H9 (cell line): ENCODE data around the gene S100P. TPM values are rescaled to one million over a fixed set of nuclear protein-coding genes. Genes with fewer than 3 reads are reported as not detected.

ENCODE experiments used
- DNase-seq: peaks from one replicate; pipeline ENCODE4 v3.0.0-alpha.2; 2017
- H2AFZ ChIP-seq: one replicate; pipeline ENCODE4 v1.6.1; 2013; ENCODE audit warnings: mild to moderate bottlenecking, low read length, control low read depth, moderate library complexity
- H2AK5ac ChIP-seq: 2 replicates; pipeline ENCODE4 v1.6.1; 2013; ENCODE audit warnings: low read length, control low read depth, mixed read lengths; ENCODE audit not compliant: insufficient read length
- H2BK120ac ChIP-seq: one replicate; pipeline ENCODE4 v1.6.1; 2013; ENCODE audit warnings: low read depth, mild to moderate bottlenecking, low read length, control low read depth, inconsistent platforms; ENCODE audit not compliant: poor library complexity, severe bottlenecking
- H2BK12ac ChIP-seq: 2 replicates; pipeline ENCODE4 v1.6.1; 2013; ENCODE audit warnings: low read length, control low read depth, mixed read lengths, low read depth; ENCODE audit not compliant: insufficient read length
- H2BK15ac ChIP-seq: 2 replicates; pipeline ENCODE4 v1.6.1; 2013; ENCODE audit warnings: low read depth, low read length, control low read depth
- H2BK20ac ChIP-seq: one replicate; pipeline ENCODE4 v1.6.1; 2013; ENCODE audit warnings: low read depth, mild to moderate bottlenecking, low read length, control low read depth, inconsistent platforms; ENCODE audit not compliant: poor library complexity, severe bottlenecking
- H2BK5ac ChIP-seq: 2 replicates; pipeline ENCODE4 v1.6.1; 2013; ENCODE audit warnings: low read length, control low read depth, mixed read lengths; ENCODE audit not compliant: insufficient read length
- H3K14ac ChIP-seq: 2 replicates; pipeline ENCODE4 v1.6.1; 2013; ENCODE audit warnings: low read length, control low read depth; ENCODE audit not compliant: insufficient read depth
- H3K18ac ChIP-seq: 2 replicates; pipeline ENCODE4 v1.6.1; 2013; ENCODE audit warnings: low read depth, mild to moderate bottlenecking, mixed read lengths, low read length, control low read depth; ENCODE audit not compliant: insufficient read length
- H3K23ac ChIP-seq: 2 replicates; pipeline ENCODE4 v1.6.1; 2013; ENCODE audit warnings: low read length, control low read depth, mixed read lengths, low read depth; ENCODE audit not compliant: insufficient read length
- H3K23me2 ChIP-seq: 2 replicates; pipeline ENCODE4 v1.6.1; 2013; ENCODE audit warnings: low read depth, mild to moderate bottlenecking, mixed read lengths, low read length, control low read depth; ENCODE audit not compliant: insufficient read length, poor library complexity, severe bottlenecking
- H3K27ac ChIP-seq: 2 replicates; pipeline ENCODE4 v1.5.1; 2013; ENCODE audit warnings: low read length, control low read depth, mixed read lengths, low read depth; ENCODE audit not compliant: insufficient read length
- H3K27me3 ChIP-seq: 2 replicates; pipeline ENCODE4 v1.6.1; 2013; ENCODE audit warnings: low read length, control low read depth, inconsistent platforms; ENCODE audit not compliant: insufficient read depth
- H3K4ac ChIP-seq: 2 replicates; pipeline ENCODE4 v1.6.1; 2013; ENCODE audit warnings: low read depth, mild to moderate bottlenecking, control low read depth, inconsistent platforms, low read length, moderate library complexity
- H3K4me1 ChIP-seq: 2 replicates; pipeline ENCODE4 v1.6.1; 2013; ENCODE audit warnings: low read length, control low read depth, inconsistent platforms; ENCODE audit not compliant: insufficient read depth
- H3K4me2 ChIP-seq: 2 replicates; pipeline ENCODE4 v1.6.1; 2013; ENCODE audit warnings: low read length, control low read depth, mixed read lengths; ENCODE audit not compliant: insufficient read length, insufficient read depth
- H3K56ac ChIP-seq: 2 replicates; pipeline ENCODE4 v1.6.1; 2013; ENCODE audit warnings: low read depth, mild to moderate bottlenecking, mixed read lengths, low read length, control low read depth; ENCODE audit not compliant: insufficient read length
- H3K79me1 ChIP-seq: 2 replicates; pipeline ENCODE4 v1.6.1; 2013; ENCODE audit warnings: low read depth, mild to moderate bottlenecking, moderate library complexity, low read length, control low read depth, inconsistent platforms; ENCODE audit not compliant: insufficient read depth, poor library complexity, severe bottlenecking
- H3K79me2 ChIP-seq: 2 replicates; pipeline ENCODE4 v1.6.1; 2013; ENCODE audit warnings: low read length, control low read depth, inconsistent platforms; ENCODE audit not compliant: insufficient read depth
- H3K9ac ChIP-seq: 2 replicates; pipeline ENCODE4 v1.6.1; 2013; ENCODE audit warnings: low read length, control low read depth, mixed read lengths; ENCODE audit not compliant: insufficient read length; ENCODE audit errors: extremely low read depth
- H3K9me3 ChIP-seq: one replicate; pipeline ENCODE4 v1.6.1; 2013; ENCODE audit warnings: low read depth, low read length, inconsistent platforms; ENCODE audit not compliant: control insufficient read depth
- H3T11ph ChIP-seq: one replicate; pipeline ENCODE4 v1.6.1; 2013; ENCODE audit warnings: mild to moderate bottlenecking, low read length, control low read depth, inconsistent platforms
- H4K20me1 ChIP-seq: one replicate; pipeline ENCODE4 v1.6.1; 2013; ENCODE audit not compliant: control insufficient read depth, insufficient read length, insufficient read depth
- H4K5ac ChIP-seq: 2 replicates; pipeline ENCODE4 v1.6.1; 2013; ENCODE audit warnings: low read depth, mild to moderate bottlenecking, mixed read lengths, low read length, control low read depth; ENCODE audit not compliant: insufficient read length
- H4K8ac ChIP-seq: replicated peaks from 2 replicates; pipeline ENCODE4 v1.6.1; 2013; ENCODE audit warnings: low read length, control low read depth, mixed read lengths, low read depth; ENCODE audit not compliant: insufficient read length
- H4K91ac ChIP-seq: 2 replicates; pipeline ENCODE4 v1.6.1; 2013; ENCODE audit warnings: low read depth, mild to moderate bottlenecking, moderate library complexity, mixed read lengths, low read length, control low read depth; ENCODE audit not compliant: insufficient read length
- H3K27ac Mint-ChIP-seq, 3 experiments: 2 replicates in 2 of 3; 3 replicates in 1 of 3; pipeline ENCODE4 v1.8.0; 2020 to 2021; ENCODE audit warnings: mixed read lengths in 3 of 3, mild to moderate bottlenecking in 1 of 3, moderate library complexity in 1 of 3
- H3K27me3 Mint-ChIP-seq: 2 replicates; pipeline ENCODE4 v1.8.0; 2021; ENCODE audit warnings: low read depth, mild to moderate bottlenecking, moderate library complexity, mixed read lengths
- H3K36me3 Mint-ChIP-seq, 3 experiments: 2 replicates in 2 of 3; 3 replicates in 1 of 3; pipeline ENCODE4 v1.8.0; 2020 to 2021; ENCODE audit warnings: low read depth in 3 of 3, mixed read lengths in 3 of 3; ENCODE audit not compliant: insufficient read depth in 1 of 3
- H3K4me1 Mint-ChIP-seq, 2 experiments: 2 replicates each; pipeline ENCODE4 v1.8.0; 2020; ENCODE audit warnings: mixed read lengths in 2 of 2
- H3K4me3 Mint-ChIP-seq, 2 experiments: 2 replicates in 1 of 2; 3 replicates in 1 of 2; pipeline ENCODE4 v1.8.0; 2020 to 2021; ENCODE audit warnings: mild to moderate bottlenecking in 2 of 2, mixed read lengths in 2 of 2, moderate library complexity in 1 of 2
- H3K9me3 Mint-ChIP-seq, 2 experiments: 2 replicates in 1 of 2; 3 replicates in 1 of 2; pipeline ENCODE4 v1.8.0; 2020; ENCODE audit warnings: mild to moderate bottlenecking in 2 of 2, mixed read lengths in 2 of 2, moderate library complexity in 1 of 2
- WGBS: extraction: QIAGEN DNeasy Blood & Tissue Kit; methylation state at CpG from one replicate; pipeline ENCODE4 v1.1.7; 2013; ENCODE audit warnings: missing lambda C conversion rate, low lambda C conversion rate, mixed read lengths; ENCODE audit not compliant: insufficient read length; ENCODE audit errors: extremely low coverage; 5-methylcytosine and 5-hydroxymethylcytosine counted together
- total RNA-seq: library from RNA; stranded (reverse); gene quantifications from 2 replicates; pipeline ENCODE4 v1.2.1, GENCODE V29; 2021
- TF ChIP-seq, protein P1 (sequence below): fragments of 200-600 bp; sonication (generic); conservative IDR thresholded peaks from 3 replicates; pipeline ENCODE4 v1.8.0; 2021; ENCODE audit warnings: antibody characterized with exemption, mild to moderate bottlenecking

Gene S100P
- total RNA-seq, 1 experiment from 2014 or later: not detected

GRCh38 chr4:6734165-6734786 is 40.6 kb downstream of the S100P start:
- Histone ChIP-seq H2BK12ac (no peak overlapping the region), H3K27me3 (no peaks in the 10 kb centered on the region), H3K56ac (no peak overlapping the region), H3K18ac (no peak overlapping the region), H4K91ac (no peak overlapping the region), H3K79me1 (no peaks in the 10 kb centered on the region), H4K20me1 (no peaks in the 10 kb centered on the region), H3K79me2 (no peaks in the 10 kb centered on the region), H3K4me1 (no peaks in the 10 kb centered on the region), H2BK15ac (no peak overlapping the region), H3K23ac (no peak overlapping the region), H4K5ac (no peak overlapping the region), H3K14ac (no peak overlapping the region), H3K4ac (no peak overlapping the region), H2BK120ac (no peak overlapping the region), H2BK20ac (no peak overlapping the region), H2BK5ac (no peak overlapping the region), H3K9ac (no peak overlapping the region), H4K8ac (no peak overlapping the region), H3K23me2 (no peaks in the 10 kb centered on the region), H3K27ac (no peak overlapping the region), H3K4me2 (no peak overlapping the region), H2AK5ac (no peak overlapping the region), H3T11ph (no peak overlapping the region), H2AFZ (no peak overlapping the region), H3K9me3 (no peaks in the 10 kb centered on the region)
- TF ChIP-seq, protein P1, sequence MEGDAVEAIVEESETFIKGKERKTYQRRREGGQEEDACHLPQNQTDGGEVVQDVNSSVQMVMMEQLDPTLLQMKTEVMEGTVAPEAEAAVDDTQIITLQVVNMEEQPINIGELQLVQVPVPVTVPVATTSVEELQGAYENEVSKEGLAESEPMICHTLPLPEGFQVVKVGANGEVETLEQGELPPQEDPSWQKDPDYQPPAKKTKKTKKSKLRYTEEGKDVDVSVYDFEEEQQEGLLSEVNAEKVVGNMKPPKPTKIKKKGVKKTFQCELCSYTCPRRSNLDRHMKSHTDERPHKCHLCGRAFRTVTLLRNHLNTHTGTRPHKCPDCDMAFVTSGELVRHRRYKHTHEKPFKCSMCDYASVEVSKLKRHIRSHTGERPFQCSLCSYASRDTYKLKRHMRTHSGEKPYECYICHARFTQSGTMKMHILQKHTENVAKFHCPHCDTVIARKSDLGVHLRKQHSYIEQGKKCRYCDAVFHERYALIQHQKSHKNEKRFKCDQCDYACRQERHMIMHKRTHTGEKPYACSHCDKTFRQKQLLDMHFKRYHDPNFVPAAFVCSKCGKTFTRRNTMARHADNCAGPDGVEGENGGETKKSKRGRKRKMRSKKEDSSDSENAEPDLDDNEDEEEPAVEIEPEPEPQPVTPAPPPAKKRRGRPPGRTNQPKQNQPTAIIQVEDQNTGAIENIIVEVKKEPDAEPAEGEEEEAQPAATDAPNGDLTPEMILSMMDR: no peak
- no peaks in the 10 kb centered on the region for H3K36me3 Mint-ChIP-seq
- peaks cover 4 to 5% of the 10 kb centered on the region in 2 experiments; a peak in 3 of 4 replicates for H3K4me1 Mint-ChIP-seq
- WGBS: no CpG with 5 or more reads among the region's 16 CpGs
- peaks cover 5% of the 10 kb centered on the region; the same call in 1 of the 2 replicates for H3K27me3 Mint-ChIP-seq
- DNase-seq: no peak
- no peak overlapping the region for H3K4me3 Mint-ChIP-seq
- no peak overlapping the region for H3K27ac Mint-ChIP-seq
- no peaks in the 10 kb centered on the region for H3K9me3 Mint-ChIP-seq
